ENCODE results near the gene WAS. TPM values are rescaled to one million over a fixed set of nuclear protein-coding genes. Genes with fewer than 3 reads are reported as not detected.
A peak's percentile ranks its signal among the peaks of the same experiment; 100 is the strongest.

The WAS gene
- total and polyA plus RNA-seq, 4 donors: 1.0 to 5.6 (median 4.1) TPM

DNA sequence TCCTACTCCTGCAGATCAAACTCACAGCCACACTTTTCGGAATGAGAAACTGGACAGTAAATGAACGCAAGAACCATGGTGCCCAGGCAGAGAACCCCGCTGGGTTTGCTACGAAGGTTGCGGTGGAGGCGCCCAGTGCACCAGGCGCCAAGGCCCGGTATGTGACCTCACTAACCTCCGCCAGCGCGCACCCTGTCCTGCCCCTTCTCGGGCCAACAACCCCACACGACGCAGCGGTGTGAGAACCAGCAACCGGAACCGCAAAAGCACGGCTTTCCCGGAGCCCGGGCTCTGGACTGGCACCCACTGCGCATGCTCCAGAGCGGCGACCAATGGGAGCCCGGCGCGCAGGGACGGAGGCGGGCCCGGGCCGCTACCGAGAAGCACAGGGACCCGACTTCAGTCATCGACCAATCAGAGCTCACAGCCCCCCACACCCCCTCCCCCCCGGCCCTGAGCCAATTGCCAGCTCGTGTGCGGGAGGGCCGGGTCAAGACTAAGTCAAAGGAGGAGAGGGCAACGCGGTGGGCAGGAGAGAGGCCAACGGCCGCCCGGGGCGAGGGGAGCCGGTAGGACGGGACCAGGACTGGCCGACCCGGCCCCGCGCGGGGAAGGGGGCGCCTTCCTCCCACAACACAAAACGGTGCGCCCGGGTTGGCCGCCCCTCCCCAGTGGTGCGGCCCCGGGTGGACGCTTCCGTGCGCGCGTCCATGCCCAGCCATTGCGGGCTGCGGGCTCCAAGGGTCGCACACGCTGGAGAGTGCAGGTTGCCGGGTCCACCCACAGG, 7.3 kb upstream of the WAS start:
- H3K9ac ChIP-seq (ENCODE audit: low read depth in 1 of 2, low read length in 2 of 2): peak overlapping the region; percentile 89 to 94
- H3K9me3 ChIP-seq (ENCODE audit: control insufficient read depth in 4 of 4, low read length in 3 of 4): no peaks in the 10 kb centered on the region
- H3K36me3 ChIP-seq (ENCODE audit: control insufficient read depth in 4 of 4, insufficient read depth in 3 of 4, low read depth in 1 of 4, low read length in 3 of 4): no peaks in the 10 kb centered on the region
- DNase-seq (ENCODE audit: low spot score): peak; percentile 90
- peaks cover 2 to 18% (median 7%) of the 10 kb centered on the region in 4 donors for H3K4me1 ChIP-seq (ENCODE audit: control insufficient read depth in 4 of 4, insufficient read depth in 4 of 4, low read length in 3 of 4)
- peak overlapping the region; percentile 97 to 98 for H3K27ac ChIP-seq (ENCODE audit: low read depth in 1 of 2, low read length in 2 of 2)
- WGBS: under 1% methylated on average over 67 of the region's 67 CpGs
- no peaks in the 10 kb centered on the region for H3K27me3 ChIP-seq (ENCODE audit: control insufficient read depth in 4 of 4, insufficient read depth in 4 of 4, low read length in 3 of 4)
- TF ChIP-seq CTCF (IDR thresholded peaks at IDR 0.05; ENCODE audit: low read depth, low read length, missing input control): no peak
- TF ChIP-seq, protein P1, sequence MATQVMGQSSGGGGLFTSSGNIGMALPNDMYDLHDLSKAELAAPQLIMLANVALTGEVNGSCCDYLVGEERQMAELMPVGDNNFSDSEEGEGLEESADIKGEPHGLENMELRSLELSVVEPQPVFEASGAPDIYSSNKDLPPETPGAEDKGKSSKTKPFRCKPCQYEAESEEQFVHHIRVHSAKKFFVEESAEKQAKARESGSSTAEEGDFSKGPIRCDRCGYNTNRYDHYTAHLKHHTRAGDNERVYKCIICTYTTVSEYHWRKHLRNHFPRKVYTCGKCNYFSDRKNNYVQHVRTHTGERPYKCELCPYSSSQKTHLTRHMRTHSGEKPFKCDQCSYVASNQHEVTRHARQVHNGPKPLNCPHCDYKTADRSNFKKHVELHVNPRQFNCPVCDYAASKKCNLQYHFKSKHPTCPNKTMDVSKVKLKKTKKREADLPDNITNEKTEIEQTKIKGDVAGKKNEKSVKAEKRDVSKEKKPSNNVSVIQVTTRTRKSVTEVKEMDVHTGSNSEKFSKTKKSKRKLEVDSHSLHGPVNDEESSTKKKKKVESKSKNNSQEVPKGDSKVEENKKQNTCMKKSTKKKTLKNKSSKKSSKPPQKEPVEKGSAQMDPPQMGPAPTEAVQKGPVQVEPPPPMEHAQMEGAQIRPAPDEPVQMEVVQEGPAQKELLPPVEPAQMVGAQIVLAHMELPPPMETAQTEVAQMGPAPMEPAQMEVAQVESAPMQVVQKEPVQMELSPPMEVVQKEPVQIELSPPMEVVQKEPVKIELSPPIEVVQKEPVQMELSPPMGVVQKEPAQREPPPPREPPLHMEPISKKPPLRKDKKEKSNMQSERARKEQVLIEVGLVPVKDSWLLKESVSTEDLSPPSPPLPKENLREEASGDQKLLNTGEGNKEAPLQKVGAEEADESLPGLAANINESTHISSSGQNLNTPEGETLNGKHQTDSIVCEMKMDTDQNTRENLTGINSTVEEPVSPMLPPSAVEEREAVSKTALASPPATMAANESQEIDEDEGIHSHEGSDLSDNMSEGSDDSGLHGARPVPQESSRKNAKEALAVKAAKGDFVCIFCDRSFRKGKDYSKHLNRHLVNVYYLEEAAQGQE (IDR thresholded peaks at IDR 0.05): peak; percentile 30
- no peak for TF ChIP-seq RAD21 (IDR thresholded peaks at IDR 0.05)
- no peak for TF ChIP-seq JUND (IDR thresholded peaks at IDR 0.05)
- TF ChIP-seq TAF1 (conservative IDR thresholded peaks at IDR 0.05): peak; percentile 80
- TF ChIP-seq SP1 (IDR thresholded peaks at IDR 0.05): peak; percentile 85
- no peak for TF ChIP-seq MAX (IDR thresholded peaks at IDR 0.05)
- TF ChIP-seq HNF4G (IDR thresholded peaks at IDR 0.05): no peak
- TF ChIP-seq EGR1 (IDR thresholded peaks at IDR 0.05; ENCODE audit: low read depth in 2 of 2): no peak
- peak; percentile 58 for TF ChIP-seq HNF4A (conservative IDR thresholded peaks at IDR 0.05)
- no peak for TF ChIP-seq FOXA2 (IDR thresholded peaks at IDR 0.05)
- TF ChIP-seq RXRA (IDR thresholded peaks at IDR 0.05): peak; percentile 70 to 86
- no peak for TF ChIP-seq YY1 (IDR thresholded peaks at IDR 0.05)
- no peak for TF ChIP-seq ZBTB33 (IDR thresholded peaks at IDR 0.05)
- TF ChIP-seq NR2F2 (IDR thresholded peaks at IDR 0.05): peak; percentile 51
- peak in 1 of 2 donors; percentile 44 for TF ChIP-seq GABPA (IDR thresholded peaks at IDR 0.05 in 1 of 2, conservative IDR thresholded peaks at IDR 0.05 in 1 of 2)
- TF ChIP-seq, protein P2, sequence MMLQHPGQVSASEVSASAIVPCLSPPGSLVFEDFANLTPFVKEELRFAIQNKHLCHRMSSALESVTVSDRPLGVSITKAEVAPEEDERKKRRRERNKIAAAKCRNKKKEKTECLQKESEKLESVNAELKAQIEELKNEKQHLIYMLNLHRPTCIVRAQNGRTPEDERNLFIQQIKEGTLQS (IDR thresholded peaks at IDR 0.05): no peak
- no peak for TF ChIP-seq FOXA1 (IDR thresholded peaks at IDR 0.05)
- peak overlapping the region; percentile 85 to 89 (median 86) for H3K4me3 ChIP-seq (ENCODE audit: low read depth in 1 of 3, low read length in 3 of 3)

Data from liver (tissue), 9 donors.